IMR-90 (cell line): Measurements from ENCODE around the gene TROAP.

Experiments
- BHLHE40 ChIP-seq: fragments of 150-350 bp; IDR thresholded peaks from 2 replicates; pipeline ENCODE4 v1.6.1; 2016; ENCODE audit warnings: mild to moderate bottlenecking, low read depth, low read length
- CHD1 ChIP-seq: IDR thresholded peaks from 2 replicates; pipeline ENCODE4 v1.6.1; 2012; ENCODE audit warnings: low read depth, low read length, improper control_type of control experiment
- FOS ChIP-seq: fragments of 150-350 bp; IDR thresholded peaks from 2 replicates; pipeline ENCODE4 v1.6.1; 2016; ENCODE audit warnings: low read depth, low read length
- MXI1 ChIP-seq: IDR thresholded peaks from 2 replicates; pipeline ENCODE4 v1.6.1; 2012; ENCODE audit warnings: low read depth, mild to moderate bottlenecking, low read length, moderate library complexity, borderline replicate concordance
- NFE2L2 ChIP-seq: fragments of 150-350 bp; IDR thresholded peaks from 2 replicates; pipeline ENCODE4 v1.6.1; 2016; ENCODE audit warnings: low read depth, mild to moderate bottlenecking, low read length
- POLR2A ChIP-seq: IDR thresholded peaks from 2 replicates; pipeline ENCODE4 v1.6.1; 2012; ENCODE audit warnings: mild to moderate bottlenecking, low read depth, low read length
- RAD21 ChIP-seq: IDR thresholded peaks from 2 replicates; pipeline ENCODE4 v1.6.1; 2012; ENCODE audit warnings: low read length, improper control_type of control experiment
- RCOR1 ChIP-seq: IDR thresholded peaks from 2 replicates; pipeline ENCODE4 v1.6.1; 2012; ENCODE audit warnings: mild to moderate bottlenecking, low read length, improper control_type of control experiment; ENCODE audit not compliant: insufficient replicate concordance
- RFX5 ChIP-seq: IDR thresholded peaks from 2 replicates; pipeline ENCODE4 v1.8.0; 2012; ENCODE audit warnings: low read depth, mild to moderate bottlenecking, low read length, moderate library complexity
- SMC3 ChIP-seq: fragments of 150-350 bp; IDR thresholded peaks from 2 replicates; pipeline ENCODE4 v1.6.1; 2016; ENCODE audit warnings: low read depth, mild to moderate bottlenecking, antibody characterized with exemption, low read length, moderate library complexity
- USF2 ChIP-seq: fragments of 150-350 bp; IDR thresholded peaks from 2 replicates; pipeline ENCODE4 v1.6.1; 2017; ENCODE audit warnings: mild to moderate bottlenecking, antibody characterized with exemption, low read length, low read depth
- TF ChIP-seq, protein P1 (sequence below): conservative IDR thresholded peaks from 2 replicates; pipeline ENCODE4 v1.5.1; 2012; ENCODE audit warnings: mild to moderate bottlenecking, low read depth, low read length, improper control_type of control experiment
- TF ChIP-seq, protein P2 (sequence below): fragments of 150-350 bp; IDR thresholded peaks from 2 replicates; pipeline ENCODE4 v1.6.1; 2016; ENCODE audit warnings: low read depth, mild to moderate bottlenecking, low read length, moderate library complexity, borderline replicate concordance

GRCh38 chr12:49336645-49337584 lies 13.9 kb downstream of the TROAP start, which contains the start of gene C1QL4:
- TF ChIP-seq, protein P1, sequence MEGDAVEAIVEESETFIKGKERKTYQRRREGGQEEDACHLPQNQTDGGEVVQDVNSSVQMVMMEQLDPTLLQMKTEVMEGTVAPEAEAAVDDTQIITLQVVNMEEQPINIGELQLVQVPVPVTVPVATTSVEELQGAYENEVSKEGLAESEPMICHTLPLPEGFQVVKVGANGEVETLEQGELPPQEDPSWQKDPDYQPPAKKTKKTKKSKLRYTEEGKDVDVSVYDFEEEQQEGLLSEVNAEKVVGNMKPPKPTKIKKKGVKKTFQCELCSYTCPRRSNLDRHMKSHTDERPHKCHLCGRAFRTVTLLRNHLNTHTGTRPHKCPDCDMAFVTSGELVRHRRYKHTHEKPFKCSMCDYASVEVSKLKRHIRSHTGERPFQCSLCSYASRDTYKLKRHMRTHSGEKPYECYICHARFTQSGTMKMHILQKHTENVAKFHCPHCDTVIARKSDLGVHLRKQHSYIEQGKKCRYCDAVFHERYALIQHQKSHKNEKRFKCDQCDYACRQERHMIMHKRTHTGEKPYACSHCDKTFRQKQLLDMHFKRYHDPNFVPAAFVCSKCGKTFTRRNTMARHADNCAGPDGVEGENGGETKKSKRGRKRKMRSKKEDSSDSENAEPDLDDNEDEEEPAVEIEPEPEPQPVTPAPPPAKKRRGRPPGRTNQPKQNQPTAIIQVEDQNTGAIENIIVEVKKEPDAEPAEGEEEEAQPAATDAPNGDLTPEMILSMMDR, result peak; percentile 82
- no peak for TF ChIP-seq POLR2A
- no peak for TF ChIP-seq USF2
- no peak for TF ChIP-seq FOS
- peak; percentile 25; the same call in 1 of the 2 replicates for TF ChIP-seq SMC3
- no peak for TF ChIP-seq RCOR1
- TF ChIP-seq RAD21, result peak; percentile 33
- TF ChIP-seq RFX5, result no peak
- TF ChIP-seq BHLHE40, result no peak
- no peak for TF ChIP-seq NFE2L2
- TF ChIP-seq, protein P2, sequence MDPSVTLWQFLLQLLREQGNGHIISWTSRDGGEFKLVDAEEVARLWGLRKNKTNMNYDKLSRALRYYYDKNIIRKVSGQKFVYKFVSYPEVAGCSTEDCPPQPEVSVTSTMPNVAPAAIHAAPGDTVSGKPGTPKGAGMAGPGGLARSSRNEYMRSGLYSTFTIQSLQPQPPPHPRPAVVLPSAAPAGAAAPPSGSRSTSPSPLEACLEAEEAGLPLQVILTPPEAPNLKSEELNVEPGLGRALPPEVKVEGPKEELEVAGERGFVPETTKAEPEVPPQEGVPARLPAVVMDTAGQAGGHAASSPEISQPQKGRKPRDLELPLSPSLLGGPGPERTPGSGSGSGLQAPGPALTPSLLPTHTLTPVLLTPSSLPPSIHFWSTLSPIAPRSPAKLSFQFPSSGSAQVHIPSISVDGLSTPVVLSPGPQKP, result no peak
- TF ChIP-seq MXI1, result no peak
- no peak for TF ChIP-seq CHD1
